Parathyroid adenoma (tissue), 2 donors: Measurements from ENCODE around the gene LMBRD2.
"Not testable (repeated sequence)": the region's sequence is repeated elsewhere in the genome, so short reads cannot be mapped to it uniquely, and the experiment has no call there.

ENCODE experiments used
- H2AFZ ChIP-seq: fragments of 300-600 bp; sonication (generic); one replicate; pipeline ENCODE4 v1.7.0; 2017; ENCODE audit warnings: antibody characterized with exemption, mild to moderate bottlenecking
- H3K27ac ChIP-seq: fragments of 300-600 bp; sonication (generic); one replicate; pipeline ENCODE4 v1.7.0; 2017
- H3K27me3 ChIP-seq: fragments of 300-600 bp; sonication (generic); one replicate; pipeline ENCODE4 v1.7.0; 2017; ENCODE audit warnings: low read length; ENCODE audit not compliant: control insufficient read depth, insufficient read depth
- H3K36me3 ChIP-seq: fragments of 300-600 bp; sonication (generic); one replicate; pipeline ENCODE4 v1.7.0; 2017; ENCODE audit warnings: low read length; ENCODE audit not compliant: control insufficient read depth, insufficient read depth
- H3K4me1 ChIP-seq: fragments of 300-600 bp; sonication (generic); one replicate; pipeline ENCODE4 v1.7.0; 2017; ENCODE audit warnings: control low read depth
- H3K4me2 ChIP-seq: fragments of 300-600 bp; sonication (generic); one replicate; pipeline ENCODE4 v1.7.0; 2017; ENCODE audit warnings: low read length
- H3K4me3 ChIP-seq: fragments of 300-600 bp; sonication (generic); one replicate; pipeline ENCODE4 v1.7.0; 2017; ENCODE audit warnings: low read depth, low read length
- H3K79me2 ChIP-seq: fragments of 300-600 bp; sonication (generic); one replicate; pipeline ENCODE4 v1.7.0; 2017; ENCODE audit warnings: control low read depth
- H3K9ac ChIP-seq: fragments of 300-600 bp; sonication (generic); one replicate; pipeline ENCODE4 v1.7.0; 2017; ENCODE audit warnings: mild to moderate bottlenecking
- H3K9me3 ChIP-seq: fragments of 300-600 bp; sonication (generic); one replicate; pipeline ENCODE4 v1.7.0; 2017; ENCODE audit warnings: low read length; ENCODE audit not compliant: control insufficient read depth
- CTCF ChIP-seq: fragments of 300-600 bp; sonication (generic); IDR thresholded peaks from one replicate; pipeline ENCODE4 v1.7.0; 2017; ENCODE audit warnings: antibody characterized with exemption, mild to moderate bottlenecking
- donor health status: primary hyperparathyroidism.

The LMBRD2 gene

GRCh38 chr5:36145311-36145710 is 6.4 kb downstream of the LMBRD2 start:
- Histone ChIP-seq H3K4me2 (no peak overlapping the region), H3K79me2 (peaks cover 6% of the 10 kb centered on the region), H3K4me3 (no peak overlapping the region), H3K27ac (no peak overlapping the region), H3K9ac (no peak overlapping the region), H3K9me3 (no peaks in the 10 kb centered on the region), H3K27me3 (no peaks in the 10 kb centered on the region), H3K36me3 (no peaks in the 10 kb centered on the region), H3K4me1 (no peaks in the 10 kb centered on the region), H2AFZ (no peak overlapping the region)
- TF ChIP-seq CTCF = no peak

GRCh38 chr5:36138900-36139683 is 12.6 kb downstream of the LMBRD2 start:
- Histone ChIP-seq H2AFZ (no peak overlapping the region), H3K36me3 (no peaks in the 10 kb centered on the region), H3K9me3 (no peaks in the 10 kb centered on the region), H3K79me2 (no peaks in the 10 kb centered on the region), H3K4me2 (no peak overlapping the region), H3K27me3 (no peaks in the 10 kb centered on the region), H3K4me1 (no peaks in the 10 kb centered on the region), H3K27ac (no peak overlapping the region), H3K9ac (no peak overlapping the region), H3K4me3 (no peak overlapping the region)
- no peak for TF ChIP-seq CTCF

GRCh38 chr5:36136581-36136980 is 15.1 kb downstream of the LMBRD2 start:
- no peak for TF ChIP-seq CTCF
- Histone ChIP-seq H3K4me2 (no peak overlapping the region), H3K27ac (no peak overlapping the region), H2AFZ (no peak overlapping the region), H3K79me2 (no peaks in the 10 kb centered on the region), H3K4me3 (no peak overlapping the region), H3K9ac (no peak overlapping the region), H3K4me1 (no peaks in the 10 kb centered on the region), H3K27me3 (no peaks in the 10 kb centered on the region), H3K9me3 (no peaks in the 10 kb centered on the region), H3K36me3 (no peaks in the 10 kb centered on the region)

GRCh38 chr5:36135988-36136387 is 15.7 kb downstream of the LMBRD2 start:
- no peak overlapping the region for H3K4me3 ChIP-seq
- H3K9me3 ChIP-seq = no peaks in the 10 kb centered on the region
- no peak for TF ChIP-seq CTCF
- no peaks in the 10 kb centered on the region for H3K79me2 ChIP-seq
- no peak overlapping the region for H3K9ac ChIP-seq
- no peaks in the 10 kb centered on the region for H3K4me1 ChIP-seq
- H3K4me2 ChIP-seq = no peak overlapping the region
- H3K27me3 ChIP-seq = no peaks in the 10 kb centered on the region
- H2AFZ ChIP-seq = no peak overlapping the region
- H3K36me3 ChIP-seq = no peaks in the 10 kb centered on the region
- H3K27ac ChIP-seq = no peak overlapping the region

GRCh38 chr5:36133009-36133408 is 18.7 kb downstream of the LMBRD2 start:
- H3K79me2 ChIP-seq, H3K36me3 ChIP-seq: not testable (repeated sequence)

GRCh38 chr5:36129666-36130065 is 22.0 kb downstream of the LMBRD2 start:
- not testable (repeated sequence) for H3K4me2 ChIP-seq, H3K27ac ChIP-seq, H3K36me3 ChIP-seq, H3K9me3 ChIP-seq, H3K27me3 ChIP-seq, H3K4me1 ChIP-seq, H3K4me3 ChIP-seq, H2AFZ ChIP-seq, H3K9ac ChIP-seq
- H3K79me2 ChIP-seq = peaks cover 15% of the 10 kb centered on the region

More at GRCh38 chr5:36133009-36133408, 18.7 kb downstream of the LMBRD2 start:
- H3K27ac ChIP-seq, H2AFZ ChIP-seq, H3K9ac ChIP-seq, H3K4me2 ChIP-seq, H3K4me1 ChIP-seq, H3K4me3 ChIP-seq, H3K9me3 ChIP-seq, H3K27me3 ChIP-seq: not testable (repeated sequence)
